HepG2 (cell line): Measurements from ENCODE around the gene LRFN2.

Source experiments
- CTCF ChIP-seq: sonication (generic); formaldehyde crosslinking; IDR thresholded peaks from 2 replicates; pipeline ENCODE4 v1.5.0; 2020; ENCODE audit warnings: mild to moderate bottlenecking, missing genetic modification reagents, moderate library complexity
- ELF4 ChIP-seq: sonication (generic); formaldehyde crosslinking; IDR thresholded peaks from 2 replicates; pipeline ENCODE4 v1.5.0; 2020; ENCODE audit warnings: missing genetic modification reagents, mild to moderate bottlenecking, moderate library complexity, borderline replicate concordance
- HDAC2 ChIP-seq: sonication (generic); formaldehyde crosslinking; IDR thresholded peaks from 2 replicates; pipeline ENCODE4 v1.4.0; 2020; ENCODE audit warnings: missing genetic modification reagents
- KLF9 ChIP-seq: IDR thresholded peaks from 2 replicates; pipeline ENCODE4 v1.6.1; 2016; ENCODE audit warnings: low read depth
- MXD4 ChIP-seq: IDR thresholded peaks from 2 replicates; pipeline ENCODE4 v1.6.1; 2016; ENCODE audit warnings: mild to moderate bottlenecking, missing biosample characterization, missing genetic modification reagents
- POLR2AphosphoS5 ChIP-seq: IDR thresholded peaks from 2 replicates; pipeline ENCODE4 v1.6.1; 2012; ENCODE audit warnings: low read depth, low read length
- STAT5B ChIP-seq: sonication (generic); formaldehyde crosslinking; IDR thresholded peaks from 2 replicates; pipeline ENCODE4 v1.4.0; 2020; ENCODE audit warnings: missing genetic modification reagents
- ZNF354B ChIP-seq: sonication (generic); formaldehyde crosslinking; IDR thresholded peaks from 2 replicates; pipeline ENCODE4 v1.8.0; 2022; ENCODE audit warnings: mild to moderate bottlenecking, missing genetic modification reagents
- ZNF576 ChIP-seq: sonication (generic); formaldehyde crosslinking; IDR thresholded peaks from 2 replicates; pipeline ENCODE4 v1.4.0; 2020; ENCODE audit warnings: mild to moderate bottlenecking, missing genetic modification reagents
- TF ChIP-seq, protein P1 (sequence below): IDR thresholded peaks from 2 replicates; pipeline ENCODE4 v1.6.1; 2012; ENCODE audit warnings: low read depth, low read length, improper control_type of control experiment

GRCh38 chr6:40419946-40420728 lies 167.0 kb downstream of the LRFN2 start:
- TF ChIP-seq POLR2AphosphoS5 (no peak), ZNF576 (CRISPR knock-in tag) (no peak), HDAC2 (CRISPR knock-in tag) (no peak), ELF4 (no peak), MXD4 (CRISPR knock-in tag) (no peak), ZNF354B (no peak), KLF9 (no peak), CTCF (no peak), STAT5B (CRISPR knock-in tag) (no peak)
- TF ChIP-seq, protein P1, sequence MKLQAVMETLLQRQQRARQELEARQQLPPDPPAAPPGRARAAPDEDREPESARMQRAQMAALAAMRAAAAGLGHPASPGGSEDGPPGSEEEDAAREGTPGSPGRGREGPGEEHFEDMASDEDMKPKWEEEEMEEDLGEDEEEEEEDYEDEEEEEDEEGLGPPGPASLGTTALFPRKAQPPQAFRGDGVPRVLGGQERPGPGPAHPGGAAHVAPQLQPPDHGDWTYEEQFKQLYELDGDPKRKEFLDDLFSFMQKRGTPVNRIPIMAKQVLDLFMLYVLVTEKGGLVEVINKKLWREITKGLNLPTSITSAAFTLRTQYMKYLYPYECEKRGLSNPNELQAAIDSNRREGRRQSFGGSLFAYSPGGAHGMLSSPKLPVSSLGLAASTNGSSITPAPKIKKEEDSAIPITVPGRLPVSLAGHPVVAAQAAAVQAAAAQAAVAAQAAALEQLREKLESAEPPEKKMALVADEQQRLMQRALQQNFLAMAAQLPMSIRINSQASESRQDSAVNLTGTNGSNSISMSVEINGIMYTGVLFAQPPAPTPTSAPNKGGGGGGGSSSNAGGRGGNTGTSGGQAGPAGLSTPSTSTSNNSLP: no peak
